HG03039 (cell line): Measurements from ENCODE around the gene CNTLN.
"Not testable (repeated sequence)": the region's sequence is repeated elsewhere in the genome, so short reads cannot be mapped to it uniquely, and the experiment has no call there.

Source experiments
- ATAC-seq: cut with Tn5 transposase; IDR thresholded peaks from one replicate; pipeline ENCODE4 v1.9.1; 2021; ENCODE audit warnings: mild to moderate bottlenecking, moderate library complexity; ENCODE audit not compliant: unreplicated experiment

The CNTLN gene

DNA sequence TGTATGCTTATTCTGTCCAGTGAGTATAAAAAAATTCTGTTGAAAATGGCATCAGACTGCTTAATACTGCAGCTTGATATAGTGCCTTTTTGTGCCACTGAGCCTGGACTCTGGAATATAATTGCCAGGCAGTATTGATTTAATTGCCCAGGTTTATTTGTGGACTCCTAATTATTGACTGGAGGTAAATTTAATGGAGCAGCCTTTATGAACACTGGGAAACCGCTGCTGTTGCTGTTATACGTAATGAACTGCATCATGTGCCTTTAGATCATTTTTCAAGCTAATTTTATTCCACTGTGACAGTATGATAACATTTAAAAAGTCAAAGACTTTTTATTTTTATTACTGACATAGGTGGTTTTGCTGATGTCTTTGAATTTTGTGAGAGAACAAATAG lies 353.8 kb downstream of the CNTLN start:
- ATAC-seq, result no peak

DNA sequence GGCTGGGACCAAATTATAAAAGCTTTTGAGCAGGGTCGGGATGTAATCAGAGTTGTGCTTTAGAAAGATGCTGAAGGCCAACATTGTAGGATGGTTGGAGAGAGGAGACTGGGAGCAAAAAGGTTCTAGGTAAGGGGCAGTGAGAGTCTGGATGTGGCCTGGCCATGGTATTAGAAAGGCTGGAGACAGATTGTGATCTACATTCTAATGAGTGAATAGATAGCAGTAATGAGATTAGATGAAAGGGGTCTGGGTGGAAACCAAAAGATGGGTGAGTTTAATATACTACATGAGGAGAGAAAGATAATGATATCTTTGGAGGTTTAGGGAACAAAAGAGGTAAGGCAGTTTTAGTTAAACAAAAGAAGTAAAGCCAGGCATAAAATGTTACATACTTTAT lies 355.3 kb downstream of the CNTLN start:
- no peak for ATAC-seq

DNA sequence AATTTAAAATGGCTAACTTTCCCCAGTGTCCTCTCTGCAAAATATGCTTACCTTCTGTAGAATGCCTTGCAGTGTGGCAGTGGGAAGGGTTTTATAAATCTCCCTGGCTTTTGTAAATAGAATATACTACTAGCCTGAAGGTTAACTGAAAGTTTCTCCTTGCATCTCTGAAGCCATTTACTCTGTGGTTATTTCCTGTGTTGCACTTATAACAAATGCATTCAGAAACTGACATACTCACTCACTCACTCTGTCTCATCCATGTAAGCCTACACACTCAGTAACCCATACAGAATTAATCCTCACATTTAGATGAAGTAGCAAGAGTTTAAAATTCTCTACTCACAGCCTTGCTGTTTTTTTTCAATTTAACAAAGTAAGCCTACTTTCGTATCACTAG lies 356.9 kb downstream of the CNTLN start:
- ATAC-seq, result no peak

DNA sequence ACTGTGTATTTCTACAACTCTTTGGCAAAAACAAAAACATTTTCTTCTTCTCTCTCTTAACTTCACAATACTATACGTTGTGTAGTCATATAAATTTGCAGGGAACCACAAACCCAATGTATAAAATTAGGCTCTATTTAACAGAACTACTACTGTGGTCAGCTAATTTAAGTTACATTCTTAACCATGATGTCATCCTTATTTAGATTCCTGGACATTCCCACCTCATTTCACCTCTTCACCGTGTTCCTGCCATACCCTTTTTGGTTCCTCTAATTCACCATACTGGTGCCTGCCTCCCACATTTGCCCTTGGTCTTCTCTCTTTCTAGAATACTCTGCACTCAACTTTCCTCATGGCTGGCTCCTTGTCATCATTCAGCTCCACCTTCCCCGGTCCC lies 368.4 kb downstream of the CNTLN start:
- ATAC-seq, result no peak

DNA sequence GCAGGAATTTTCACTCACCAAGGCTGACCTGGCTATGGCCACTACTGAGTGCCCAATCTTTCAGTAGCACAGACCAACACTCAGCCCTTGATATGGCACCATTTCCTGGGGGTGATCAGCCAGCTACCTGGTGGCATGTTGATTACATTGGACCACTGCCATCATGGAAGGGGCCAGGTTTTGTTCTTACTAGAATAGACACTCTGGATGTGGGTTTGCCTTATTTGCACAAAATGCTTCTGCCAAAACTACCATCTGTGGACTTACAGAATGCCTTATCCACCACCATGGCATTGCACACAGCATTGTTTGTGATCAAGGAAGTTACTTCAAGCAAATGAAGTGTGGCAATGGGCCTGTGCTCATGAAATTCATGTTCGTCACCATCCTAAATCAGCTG lies 374.3 kb downstream of the CNTLN start:
- ATAC-seq, result no peak

DNA sequence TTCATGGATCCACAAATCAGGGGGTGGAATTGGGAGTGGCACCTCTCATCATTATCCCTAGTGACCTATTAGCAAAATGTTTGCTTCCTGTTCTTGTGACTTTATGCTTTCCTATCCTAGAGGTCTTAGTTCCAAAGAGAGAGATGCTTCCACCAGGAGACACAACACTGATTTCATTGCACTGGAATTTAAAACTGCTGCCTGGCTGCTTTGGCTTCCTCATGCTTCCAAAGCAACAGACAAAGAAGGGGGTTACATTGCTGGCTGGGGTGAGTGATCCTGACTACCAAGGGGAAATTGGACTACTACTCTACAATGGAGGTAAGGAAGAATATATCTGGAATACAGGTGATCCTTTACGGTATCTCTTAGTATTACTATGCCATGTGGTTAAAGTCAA lies 374.9 kb downstream of the CNTLN start:
- ATAC-seq, result no peak

DNA sequence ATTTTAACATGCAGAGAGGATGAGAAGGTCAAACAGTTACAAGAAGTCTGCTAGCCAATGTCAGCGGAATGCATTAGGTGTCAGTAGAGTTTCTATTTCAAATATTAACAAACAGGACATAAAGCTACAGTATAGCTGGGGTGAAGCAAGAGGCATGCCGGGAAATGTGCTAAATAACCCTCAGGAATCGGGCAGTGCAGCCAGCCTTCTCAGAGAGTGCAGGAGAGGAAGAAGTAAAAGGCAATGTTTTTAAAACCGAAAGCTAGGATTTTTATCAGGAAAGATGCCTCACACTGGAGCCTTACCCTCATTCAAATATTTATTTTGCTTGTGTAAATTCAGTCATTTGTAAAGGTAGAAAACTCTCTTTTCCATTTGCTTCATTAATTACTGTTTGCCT lies 384.9 kb downstream of the CNTLN start:
- ATAC-seq, result no peak

DNA sequence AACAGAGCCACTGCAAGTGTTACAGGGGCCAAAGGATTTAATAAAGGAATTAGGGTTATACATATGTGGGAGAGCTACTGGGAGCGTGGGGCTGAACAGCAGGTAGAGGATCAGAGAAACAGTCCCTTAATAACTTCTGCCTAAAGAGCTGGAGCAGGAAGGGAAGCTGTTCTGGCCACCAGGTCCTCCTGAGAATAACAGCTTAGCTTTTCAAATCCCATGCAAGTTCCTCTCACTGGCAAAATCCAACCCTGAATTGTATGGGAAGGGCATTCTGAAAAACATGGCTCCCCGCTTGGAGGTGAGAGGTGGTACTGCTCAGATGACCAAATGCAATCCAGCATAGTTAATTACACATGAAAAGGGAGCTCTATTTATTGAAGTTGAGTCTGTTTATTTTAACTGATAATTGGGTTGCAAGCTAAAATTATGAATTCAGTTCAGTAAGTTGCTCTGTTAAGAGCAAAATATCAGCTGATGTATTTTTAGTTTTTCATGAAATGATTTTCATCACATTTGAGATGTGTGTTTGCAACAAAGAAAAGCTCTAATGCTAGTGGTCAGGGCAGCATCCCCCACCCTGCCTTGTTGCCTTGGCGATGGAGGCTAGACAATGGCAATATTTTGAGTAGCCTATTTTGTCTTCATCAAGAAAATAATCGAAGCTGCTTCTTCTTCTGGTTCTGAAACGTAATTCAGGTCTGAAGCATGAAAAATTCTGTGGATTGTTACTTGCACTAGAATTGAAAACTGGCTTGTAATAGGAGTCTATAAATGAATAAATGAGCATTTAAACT lies 385.6 kb downstream of the CNTLN start:
- ATAC-seq, result no peak

DNA sequence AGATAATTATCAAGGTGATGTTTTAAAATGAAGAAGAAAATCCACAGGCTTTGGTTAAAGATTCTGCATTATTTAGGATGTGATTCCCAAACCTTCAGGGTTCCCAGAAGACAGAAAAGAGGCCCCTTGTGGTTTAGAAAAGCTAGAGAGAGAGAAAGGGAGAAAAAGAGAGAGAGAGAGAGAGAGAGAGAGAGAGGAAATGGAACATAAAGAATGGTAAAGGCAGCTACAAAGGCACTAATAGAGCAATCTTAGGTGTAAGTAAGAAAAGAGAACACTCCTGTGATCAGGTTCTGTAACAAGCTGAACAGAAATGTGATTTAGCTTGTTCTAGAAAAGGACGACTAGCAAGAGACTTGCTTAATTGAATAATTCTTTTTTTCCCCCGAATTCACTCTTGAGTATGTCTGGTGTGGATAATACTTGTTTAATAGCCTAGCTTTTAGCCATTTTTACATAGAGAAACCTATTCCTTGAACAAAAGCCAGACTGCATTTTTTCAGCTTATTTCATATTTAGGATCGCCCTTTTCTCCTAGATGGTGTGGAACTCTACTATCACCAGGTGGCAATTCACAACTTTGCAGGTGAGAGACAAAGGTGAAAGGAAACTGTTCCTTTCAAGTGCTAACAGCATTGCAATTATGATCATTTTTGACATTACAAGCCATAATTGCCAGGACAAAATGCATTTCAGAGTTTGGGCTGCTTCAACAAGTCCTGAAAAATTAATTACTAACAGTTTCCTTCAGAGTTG lies 386.4 kb downstream of the CNTLN start:
- ATAC-seq, result no peak

DNA sequence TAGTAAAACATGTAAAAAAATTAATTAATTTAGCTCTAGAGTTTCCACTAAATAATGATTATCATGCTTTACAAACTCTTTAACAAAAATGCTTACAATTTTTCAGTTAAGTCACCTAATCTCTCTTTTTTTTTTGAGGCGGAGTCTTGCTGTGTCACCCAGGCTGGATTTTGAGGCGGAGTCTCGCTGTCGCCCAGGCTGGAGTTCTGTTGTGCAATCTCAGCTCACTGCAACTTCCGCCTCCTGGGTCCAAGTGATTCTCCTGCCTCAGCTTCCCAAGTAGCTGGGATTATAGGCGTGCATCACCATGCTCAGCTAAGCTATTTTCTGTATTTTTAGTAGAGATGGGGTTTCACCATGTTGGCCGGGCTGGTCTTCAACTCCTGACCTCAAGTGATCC lies 391.9 kb downstream of the CNTLN start:
- not testable (repeated sequence) for ATAC-seq

DNA sequence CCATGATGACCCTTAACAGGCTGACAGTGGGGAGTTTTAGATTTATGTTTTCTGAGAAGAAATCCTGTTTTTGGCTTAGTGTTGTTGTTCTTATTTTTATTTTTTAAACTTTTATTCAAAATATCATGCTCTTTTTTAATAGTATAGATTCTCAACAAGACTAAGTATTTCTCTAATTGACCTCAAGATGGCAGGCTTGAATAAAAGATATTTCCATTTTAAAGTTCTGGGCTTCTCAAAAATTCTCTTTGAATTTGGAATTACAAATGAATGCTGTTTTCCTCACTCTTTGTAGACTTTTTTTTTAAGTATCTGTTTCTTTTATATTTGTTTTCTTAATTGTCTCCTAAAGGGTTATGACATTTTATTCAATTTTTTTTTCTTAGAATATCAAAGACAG lies 394.0 kb downstream of the CNTLN start:
- ATAC-seq, result no peak

DNA sequence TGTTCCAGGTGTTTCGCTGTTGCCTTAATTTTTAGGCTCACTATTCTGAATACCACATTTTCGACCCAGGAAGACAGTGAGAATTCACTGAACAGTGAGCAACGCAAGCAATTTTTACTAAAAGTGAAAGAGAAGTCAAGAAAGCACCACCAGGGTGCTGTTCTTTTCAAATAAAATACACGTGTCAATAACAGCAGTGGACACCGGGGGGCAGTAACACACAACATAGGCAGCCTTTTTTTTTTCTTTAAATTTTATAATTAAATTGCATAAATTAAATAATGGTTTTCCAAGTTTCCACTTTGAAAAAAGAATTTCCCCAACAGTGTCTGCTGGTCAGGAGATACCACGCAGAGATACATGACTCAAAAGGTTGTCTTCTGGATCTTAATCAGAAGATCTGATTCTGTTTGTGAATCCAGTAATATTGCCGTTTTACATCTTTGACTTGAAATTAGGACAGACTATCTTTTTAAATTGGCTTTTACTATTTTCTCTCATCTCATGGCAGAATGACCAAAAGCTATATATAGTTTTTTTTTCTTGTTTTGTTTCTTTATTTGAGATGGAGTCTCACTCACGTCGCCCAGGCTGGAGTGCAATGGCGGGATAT lies 396.9 kb downstream of the CNTLN start:
- peak; percentile 73 for ATAC-seq

DNA sequence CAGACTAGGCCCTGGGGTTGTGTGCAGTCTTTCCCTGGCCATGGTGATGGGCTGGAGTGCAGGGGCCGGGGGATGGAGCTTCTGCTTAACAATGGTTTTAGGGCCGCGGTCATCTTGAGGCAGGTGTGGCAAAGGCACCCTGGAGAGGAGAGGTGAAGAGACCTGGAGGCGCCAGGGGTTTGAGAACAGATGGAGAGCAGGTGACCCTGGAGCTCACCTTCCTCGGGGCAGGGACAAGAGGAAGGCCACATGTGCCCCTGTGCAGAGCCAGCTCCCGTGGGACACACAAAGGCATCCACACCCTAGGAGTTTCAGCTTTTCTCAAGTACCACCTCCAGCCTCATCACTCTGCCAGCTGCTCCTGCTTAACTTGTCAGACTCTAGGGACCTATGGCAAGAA lies 397.6 kb downstream of the CNTLN start:
- no peak for ATAC-seq

DNA sequence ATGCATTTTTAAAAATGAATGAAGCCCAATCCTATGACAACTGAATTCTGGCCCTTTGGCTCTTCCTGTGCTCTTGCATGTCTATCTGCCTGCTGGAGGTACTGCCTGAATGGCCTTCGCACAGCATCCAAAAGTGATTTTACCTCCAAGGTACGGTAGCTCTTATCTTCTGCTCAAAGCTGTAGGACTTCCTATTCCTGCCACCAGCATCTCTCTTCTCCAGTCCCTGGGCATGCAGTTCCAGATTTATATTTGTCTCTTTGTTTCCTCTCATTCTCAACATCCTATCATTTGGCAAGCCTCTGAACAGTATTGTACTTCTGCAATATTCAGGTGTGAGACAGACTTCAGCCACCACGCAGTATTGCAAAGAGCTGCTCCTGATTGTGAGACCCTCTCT lies 400.3 kb downstream of the CNTLN start:
- no peak for ATAC-seq

DNA sequence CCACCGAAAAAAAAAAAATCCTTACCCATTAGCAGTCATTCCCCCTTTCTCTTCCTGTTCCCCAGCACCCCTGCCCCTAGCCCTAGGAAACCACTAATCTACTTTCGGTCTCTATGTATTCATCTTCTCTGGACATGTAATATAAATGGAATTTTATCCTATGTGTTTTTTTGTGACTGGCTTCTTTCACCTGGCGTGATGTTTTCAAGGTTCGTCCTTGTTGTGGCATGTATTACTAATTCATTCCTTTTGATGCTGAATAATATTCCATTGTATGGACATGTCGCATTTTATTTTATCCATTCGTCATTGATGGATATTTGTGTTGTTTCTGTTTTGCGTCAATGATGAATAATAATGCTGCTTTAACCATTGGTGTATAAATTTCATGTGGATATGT lies 401.2 kb downstream of the CNTLN start:
- ATAC-seq, result no peak

DNA sequence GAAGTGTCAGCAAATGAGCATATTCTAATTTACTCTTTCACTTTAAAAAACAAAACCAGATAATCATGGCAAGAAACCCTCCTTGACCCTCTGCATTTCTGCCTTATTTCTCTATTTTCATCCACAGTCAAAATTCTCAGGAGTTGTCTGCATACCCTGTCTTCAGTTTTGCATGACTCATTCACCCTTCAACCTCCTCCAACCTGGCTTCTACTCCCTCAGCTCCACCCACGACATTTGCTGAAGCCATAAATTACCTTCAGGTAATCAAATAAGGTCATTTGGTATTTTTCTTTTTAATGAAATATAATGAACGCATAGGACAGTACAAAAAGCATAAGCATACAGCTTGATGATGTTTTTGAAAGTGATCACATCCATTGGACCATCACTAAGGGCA lies 416.2 kb downstream of the CNTLN start:
- ATAC-seq, result no peak
